Thymus (tissue), 11 donors: ENCODE results near the gene GCSH. TPM values are rescaled to one million over a fixed set of nuclear protein-coding genes. Genes with fewer than 3 reads are reported as not detected.
"Not testable (repeated sequence)": the region's sequence is repeated elsewhere in the genome, so short reads cannot be mapped to it uniquely, and the experiment has no call there.

Source experiments
- DNase-seq, 9 donors: peaks; one replicate each; pipeline ENCODE4 v3.0.0-alpha.2; 2013; ENCODE audit warnings: low spot score in 9 of 9, low read depth in 6 of 9, missing footprints in 1 of 9
- H3K27ac ChIP-seq, 2 donors: one replicate each; pipeline ENCODE4 v1.5.1; 2013; ENCODE audit warnings: control low read depth in 1 of 2, low read depth in 1 of 2, low read length in 1 of 2, mild to moderate bottlenecking in 1 of 2, moderate library complexity in 1 of 2
- H3K27me3 ChIP-seq, 2 donors: one replicate each; pipeline ENCODE4 v1.5.1; 2013; ENCODE audit warnings: low read length in 1 of 2; ENCODE audit not compliant: control insufficient read depth in 2 of 2, insufficient read depth in 1 of 2
- H3K36me3 ChIP-seq, 2 donors: one replicate each; pipeline ENCODE4 v1.5.1; 2013; ENCODE audit warnings: low read length in 1 of 2, mild to moderate bottlenecking in 1 of 2, moderate library complexity in 1 of 2; ENCODE audit not compliant: control insufficient read depth in 2 of 2, insufficient read depth in 2 of 2
- H3K4me1 ChIP-seq, 2 donors: one replicate each; pipeline ENCODE4 v1.5.1; 2013; ENCODE audit warnings: low read length in 2 of 2; ENCODE audit not compliant: control insufficient read depth in 2 of 2, insufficient read depth in 2 of 2
- H3K4me3 ChIP-seq, 2 donors: one replicate each; pipeline ENCODE4 v1.5.1; 2013; ENCODE audit warnings: low read length in 2 of 2, control low read depth in 1 of 2, mild to moderate bottlenecking in 1 of 2
- H3K9me3 ChIP-seq, 2 donors: one replicate each; pipeline ENCODE4 v1.5.1; 2013; ENCODE audit warnings: low read length in 1 of 2, mild to moderate bottlenecking in 1 of 2; ENCODE audit not compliant: control insufficient read depth in 2 of 2, insufficient read depth in 1 of 2
- WGBS: extraction: QIAGEN DNeasy Blood & Tissue Kit; methylation state at CpG from one replicate; pipeline ENCODE4 v1.1.7; 2013; 5-methylcytosine and 5-hydroxymethylcytosine counted together
- polyA plus RNA-seq: library from polyadenylated mRNA; stranded (reverse); fragments of 200-250 nt; gene quantifications from one replicate; pipeline ENCODE4 v1.2.3, GENCODE V29; 2013
- total RNA-seq: library from RNA; stranded (reverse); fragments of 120-200 nt; gene quantifications from one replicate; pipeline ENCODE4 v1.2.4, GENCODE V29; 2013
- donor health status: healthy.

The GCSH gene
- total and polyA plus RNA-seq, 2 donors: 13.6 to 39.3 TPM

- Histone ChIP-seq H3K4me3 (no peak overlapping the region), H3K27me3 (no peaks in the 10 kb centered on the region), H3K9me3 (no peaks in the 10 kb centered on the region), H3K4me1 (no peaks in the 10 kb centered on the region), H3K27ac (no peak overlapping the region), H3K36me3 (no peaks in the 10 kb centered on the region)
- 92% methylated on average over 6 of the region's 6 CpGs for WGBS
- DNase-seq: no peak
Observed at GRCh38 chr16:81130126-81130525, 33.9 kb upstream of the GCSH start.

DNA sequence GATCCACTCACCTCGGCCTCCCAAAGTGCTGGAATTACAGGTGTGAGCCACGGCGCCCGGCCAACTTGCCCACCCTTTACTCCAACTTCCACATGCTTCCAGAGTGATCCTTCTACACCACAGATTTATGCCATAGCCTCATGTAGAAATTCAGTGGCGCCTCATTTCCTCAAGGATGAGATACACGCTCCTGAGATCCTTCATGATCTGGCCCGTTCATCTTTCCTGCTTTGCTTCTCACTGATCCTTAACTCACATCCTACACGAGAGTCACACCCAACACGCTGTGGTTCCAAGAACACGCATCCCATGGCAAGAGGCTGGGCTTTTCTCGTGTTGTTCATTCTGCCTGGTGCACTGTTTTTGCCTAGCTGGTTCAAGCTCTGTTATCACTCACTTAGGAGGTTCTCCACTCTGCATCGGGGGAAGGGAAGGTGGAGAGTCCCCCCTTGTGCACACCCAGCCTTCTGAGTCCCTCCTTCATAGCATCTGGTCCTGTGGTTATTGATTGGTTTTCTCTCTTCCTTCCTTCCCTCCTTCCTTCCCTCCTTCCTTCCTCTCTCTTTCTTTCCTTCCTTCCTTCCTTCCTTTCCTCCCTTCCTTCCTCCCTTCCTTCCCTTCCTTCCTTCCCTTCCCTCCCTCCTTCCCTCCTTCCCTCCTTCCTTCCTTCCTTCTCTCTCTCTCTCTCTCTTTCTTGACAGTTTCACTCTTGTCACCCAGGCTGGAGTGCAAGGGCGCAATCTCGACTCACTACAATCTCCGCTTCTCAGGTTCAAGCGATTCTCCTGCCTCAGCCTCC, 32.7 kb upstream of the GCSH start:
- Histone ChIP-seq H3K4me1 (no peaks in the 10 kb centered on the region), H3K9me3 (no peaks in the 10 kb centered on the region), H3K27ac (no peak overlapping the region), H3K4me3 (no peak overlapping the region), H3K36me3 (no peaks in the 10 kb centered on the region), H3K27me3 (no peaks in the 10 kb centered on the region)
- no peak for DNase-seq
- 94% methylated on average over 16 of the region's 16 CpGs for WGBS

- 88% methylated on average over 5 of the region's 5 CpGs for WGBS
- Histone ChIP-seq H3K9me3 (no peaks in the 10 kb centered on the region), H3K27me3 (no peaks in the 10 kb centered on the region), H3K4me1 (no peaks in the 10 kb centered on the region), H3K27ac (no peak overlapping the region), H3K4me3 (no peak overlapping the region), H3K36me3 (no peaks in the 10 kb centered on the region)
- DNase-seq: no peak
Observed at GRCh38 chr16:81127051-81127450, 30.9 kb upstream of the GCSH start.

GRCh38 chr16:81123092-81123852, 27.1 kb upstream of the GCSH start:
- no peaks in the 10 kb centered on the region for H3K4me1 ChIP-seq
- H3K36me3 ChIP-seq: no peaks in the 10 kb centered on the region
- H3K27ac ChIP-seq: no peak overlapping the region
- WGBS: 89% methylated on average over 17 of the region's 17 CpGs
- H3K27me3 ChIP-seq: no peaks in the 10 kb centered on the region
- H3K9me3 ChIP-seq: no peaks in the 10 kb centered on the region
- no peak for DNase-seq
- H3K4me3 ChIP-seq: no peak overlapping the region

DNA sequence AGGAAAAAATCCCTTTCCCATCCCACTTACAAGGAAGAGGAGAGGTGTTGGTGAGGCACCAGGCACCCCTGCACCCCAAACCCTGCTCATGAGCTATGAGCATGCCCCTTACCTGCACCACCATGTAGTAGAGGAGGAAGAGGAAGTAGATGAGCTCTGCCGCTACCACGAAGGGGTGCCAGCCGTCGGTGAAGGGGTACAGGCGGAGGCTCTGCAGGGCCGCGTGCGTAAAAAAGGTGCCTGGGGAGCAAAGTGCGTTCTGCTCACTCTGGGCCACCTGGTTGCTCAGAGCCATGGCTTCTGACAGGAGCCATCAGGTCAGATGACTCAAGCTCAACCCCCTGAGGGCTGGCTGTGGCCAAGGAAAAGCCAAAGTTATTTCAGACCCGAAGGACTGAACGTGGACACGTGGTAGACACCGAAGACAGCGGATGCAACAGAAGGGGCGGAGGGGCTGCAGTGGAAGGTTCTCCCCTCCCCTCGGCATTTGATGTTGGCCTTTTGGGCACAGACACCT, 25.3 kb upstream of the GCSH start:
- no peaks in the 10 kb centered on the region for H3K4me1 ChIP-seq
- WGBS: 92% methylated on average over 16 of the region's 16 CpGs
- DNase-seq: no peak

GRCh38 chr16:81117436-81117835, 21.2 kb upstream of the GCSH start:
- Histone ChIP-seq H3K9me3 (no peaks in the 10 kb centered on the region), H3K27ac (no peak overlapping the region), H3K36me3 (no peaks in the 10 kb centered on the region), H3K4me1 (no peaks in the 10 kb centered on the region), H3K4me3 (no peak overlapping the region), H3K27me3 (peaks cover 0 to 2% of the 10 kb centered on the region in 2 donors)
- DNase-seq: no peak
- WGBS: 69% methylated on average over 11 of the region's 11 CpGs

More for the DNA sequence above, 25.3 kb upstream of the GCSH start:
- Histone ChIP-seq H3K9me3 (no peaks in the 10 kb centered on the region), H3K27me3 (peaks cover 0 to 2% of the 10 kb centered on the region in 2 donors), H3K27ac (no peak overlapping the region), H3K4me3 (no peak overlapping the region), H3K36me3 (no peaks in the 10 kb centered on the region)

- no peak overlapping the region for H3K27ac ChIP-seq
- DNase-seq: no peak
- no peaks in the 10 kb centered on the region for H3K36me3 ChIP-seq
- 89% methylated on average over 9 of the region's 9 CpGs for WGBS
- H3K4me1 ChIP-seq: no peaks in the 10 kb centered on the region
- H3K4me3 ChIP-seq: no peak overlapping the region
- peaks cover 0 to 2% of the 10 kb centered on the region in 2 donors for H3K27me3 ChIP-seq
- no peaks in the 10 kb centered on the region for H3K9me3 ChIP-seq
Observed at GRCh38 chr16:81116285-81116684, 20.1 kb upstream of the GCSH start.

GRCh38 chr16:81112453-81112852, 16.3 kb upstream of the GCSH start:
- peaks cover 0 to 2% of the 10 kb centered on the region in 2 donors for H3K27me3 ChIP-seq
- 94% methylated on average over 4 of the region's 4 CpGs for WGBS

DNA sequence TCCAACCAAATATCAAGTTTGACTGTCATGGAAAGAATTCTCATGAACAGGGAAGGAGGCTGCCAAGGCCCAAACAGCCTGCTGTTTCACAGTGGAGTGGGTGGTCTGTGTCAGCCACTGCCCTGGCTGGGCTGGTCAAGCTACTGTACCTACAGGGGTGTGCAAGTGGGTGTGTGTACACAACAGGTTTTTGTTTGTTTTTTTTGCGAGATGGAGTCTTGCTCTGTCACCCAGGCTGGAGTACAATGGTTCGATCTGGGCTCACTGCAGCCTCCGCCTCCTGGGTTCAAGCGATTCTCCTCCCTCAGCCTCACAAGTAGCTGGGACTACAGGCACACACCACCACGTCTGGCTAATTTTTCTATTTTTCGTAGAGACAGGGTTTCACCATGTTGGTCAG, 13.1 kb upstream of the GCSH start:
- H3K27me3 ChIP-seq, H3K4me3 ChIP-seq, H3K4me1 ChIP-seq, DNase-seq, H3K36me3 ChIP-seq, H3K9me3 ChIP-seq, H3K27ac ChIP-seq: not testable (repeated sequence)
- 96% methylated on average over 6 of the region's 6 CpGs for WGBS

More at GRCh38 chr16:81112453-81112852, 16.3 kb upstream of the GCSH start:
- H3K27ac ChIP-seq: no peak overlapping the region
- H3K4me3 ChIP-seq: no peak overlapping the region
- H3K9me3 ChIP-seq: no peaks in the 10 kb centered on the region
- no peaks in the 10 kb centered on the region for H3K36me3 ChIP-seq
- H3K4me1 ChIP-seq: no peaks in the 10 kb centered on the region
- no peak for DNase-seq
